H1 (cell line): Measurements from ENCODE around the gene LHCGR. TPM values are rescaled to one million over a fixed set of nuclear protein-coding genes. Genes with fewer than 3 reads are reported as not detected.

Source experiments
- CTCF ChIA-PET: fragments of 300-600 bp; sonication (Branson Sonifier 250); formaldehyde crosslinking; loops from one replicate; lab custom pipeline; 2021; ENCODE audit not compliant: partially characterized antibody; lab: Charles Lee
- POLR2A ChIA-PET: fragments of 300-600 bp; sonication (Branson Sonifier 250); formaldehyde crosslinking; loops from one replicate; lab custom pipeline; 2021; ENCODE audit warnings: inconsistent platforms; ENCODE audit not compliant: partially characterized antibody; lab: Charles Lee
- DNase-seq, 2 experiments: peaks; one replicate each; pipeline versions ENCODE4 v3.0.0 to v3.0.0-alpha.2; 2010 to 2022; ENCODE audit warnings: low spot score in 2 of 2, low read depth in 1 of 2, mixed read lengths in 1 of 2
- FAIRE-seq: peaks from 2 replicates; lab custom pipeline; 2011; peaks lifted over from hg19 to GRCh38; lab: Jason Lieb, UNC
- H2AFZ ChIP-seq: 2 replicates; pipeline ENCODE4 v1.8.1; 2012; ENCODE audit warnings: low read length, inconsistent platforms
- H2AK5ac ChIP-seq: 2 replicates; pipeline ENCODE4 v1.6.1; 2013; ENCODE audit warnings: low read depth, low read length
- H2BK120ac ChIP-seq: replicated peaks from 2 replicates; pipeline ENCODE3; 2013; ENCODE audit warnings: low read depth, low read length, inconsistent platforms
- H2BK12ac ChIP-seq: 2 replicates; pipeline ENCODE4 v1.6.1; 2013; ENCODE audit warnings: low read depth, low read length
- H2BK15ac ChIP-seq: 2 replicates; pipeline ENCODE4 v1.6.1; 2013; ENCODE audit warnings: low read length
- H2BK20ac ChIP-seq: 2 replicates; pipeline ENCODE4 v1.6.1; 2013; ENCODE audit warnings: low read length
- H2BK5ac ChIP-seq: 2 replicates; pipeline ENCODE4 v1.6.1; 2013; ENCODE audit warnings: low read depth, low read length
- H3K14ac ChIP-seq: 2 replicates; pipeline ENCODE4 v1.6.1; 2013; ENCODE audit warnings: inconsistent platforms; ENCODE audit not compliant: insufficient read length
- H3K18ac ChIP-seq: 2 replicates; pipeline ENCODE4 v1.6.1; 2013; ENCODE audit warnings: low read length; ENCODE audit errors: extremely low read depth
- H3K23ac ChIP-seq: 2 replicates; pipeline ENCODE4 v1.6.1; 2013; ENCODE audit warnings: inconsistent platforms; ENCODE audit not compliant: insufficient read length
- H3K23me2 ChIP-seq: 2 replicates; pipeline ENCODE4 v1.6.1; 2013; ENCODE audit warnings: low read depth, low read length
- H3K27ac ChIP-seq: 2 replicates; pipeline ENCODE4 v1.6.1; 2011; ENCODE audit warnings: low read depth, low read length, inconsistent platforms
- H3K27me3 ChIP-seq, 4 experiments: replicated peaks in 1 of 4; 1 replicate in 1 of 4; 2 replicates in 3 of 4; pipeline versions ENCODE4 v1.6.1 to v1.8.1; 2011 to 2013; ENCODE audit warnings: low read length in 3 of 4, mild to moderate bottlenecking in 3 of 4, inconsistent platforms in 2 of 4, mixed read lengths in 2 of 4, moderate library complexity in 1 of 4; ENCODE audit not compliant: control insufficient read depth in 3 of 4, insufficient read depth in 3 of 4; ENCODE audit errors: extremely low read depth in 1 of 4
- H3K36me3 ChIP-seq, 4 experiments: 2 replicates each; pipeline versions ENCODE4 v1.6.1 to v1.8.1; 2011 to 2013; ENCODE audit warnings: mild to moderate bottlenecking in 4 of 4, low read length in 3 of 4, moderate library complexity in 2 of 4, control low read depth in 1 of 4, inconsistent platforms in 1 of 4; ENCODE audit not compliant: insufficient read depth in 4 of 4, control insufficient read depth in 2 of 4
- H3K4ac ChIP-seq: replicated peaks from 2 replicates; pipeline ENCODE3; 2013; ENCODE audit warnings: low read length, low read depth, mixed read lengths, inconsistent platforms; ENCODE audit not compliant: insufficient read length
- H3K4me1 ChIP-seq, 4 experiments: replicated peaks in 1 of 4; 1 replicate in 1 of 4; 2 replicates in 3 of 4; pipeline versions ENCODE4 v1.6.1 to v1.8.1; 2011 to 2013; ENCODE audit warnings: low read length in 3 of 4, inconsistent platforms in 2 of 4, mixed read lengths in 1 of 4; ENCODE audit not compliant: insufficient read depth in 4 of 4, control insufficient read depth in 3 of 4
- H3K4me2 ChIP-seq, 2 experiments: 2 replicates each; pipeline versions ENCODE4 v1.6.1 to v1.8.1; 2011 to 2013; ENCODE audit warnings: low read depth in 2 of 2, low read length in 2 of 2, control low read depth in 1 of 2, inconsistent platforms in 1 of 2, mild to moderate bottlenecking in 1 of 2; ENCODE audit not compliant: insufficient read depth in 1 of 2
- H3K4me3 ChIP-seq, 4 experiments: fragments of 200-600, 300-600 bp in 1 of 4; sonication (generic), shearing (Covaris generic), sonication (Bioruptor Twin) in 1 of 4; 2 replicates each; pipeline versions ENCODE4 v1.5.1 to v1.8.1; 2011 to 2016; ENCODE audit warnings: low read length in 4 of 4, low read depth in 3 of 4, control low read depth in 2 of 4, inconsistent platforms in 2 of 4, mild to moderate bottlenecking in 2 of 4, mixed read lengths in 1 of 4, moderate library complexity in 1 of 4; ENCODE audit not compliant: insufficient read depth in 2 of 4; ENCODE audit errors: extremely low read depth in 1 of 4
- H3K56ac ChIP-seq: replicated peaks from 2 replicates; pipeline ENCODE3; 2013; ENCODE audit warnings: low read depth, mild to moderate bottlenecking, mixed read lengths, low read length, inconsistent platforms; ENCODE audit not compliant: insufficient read length
- H3K79me1 ChIP-seq: 2 replicates; pipeline ENCODE4 v1.6.1; 2013; ENCODE audit warnings: low read depth, low read length, control low read depth
- H3K79me2 ChIP-seq, 2 experiments: 2 replicates each; pipeline versions ENCODE4 v1.6.1 to v1.8.1; 2012 to 2013; ENCODE audit warnings: low read length in 2 of 2, mild to moderate bottlenecking in 2 of 2, inconsistent platforms in 1 of 2; ENCODE audit not compliant: insufficient read depth in 2 of 2, control insufficient read depth in 1 of 2
- H3K9ac ChIP-seq, 4 experiments: replicated peaks in 1 of 4; 1 replicate in 1 of 4; 2 replicates in 3 of 4; pipeline versions ENCODE4 v1.6.1 to v1.8.1; 2011 to 2013; ENCODE audit warnings: low read depth in 3 of 4, low read length in 3 of 4, control low read depth in 2 of 4, mild to moderate bottlenecking in 2 of 4, moderate library complexity in 2 of 4, inconsistent platforms in 1 of 4; ENCODE audit errors: extremely low read depth in 1 of 4
- H3K9me3 ChIP-seq, 2 experiments: 2 replicates each; pipeline versions ENCODE4 v1.6.1 to v1.8.1; 2012 to 2013; ENCODE audit warnings: mild to moderate bottlenecking in 2 of 2, moderate library complexity in 2 of 2, control low read depth in 1 of 2, inconsistent platforms in 1 of 2, low read depth in 1 of 2, low read length in 1 of 2, mixed read lengths in 1 of 2; ENCODE audit not compliant: insufficient read depth in 2 of 2
- H4K20me1 ChIP-seq, 2 experiments: replicated peaks in 1 of 2; 2 replicates each; pipeline versions ENCODE3 to v1.8.1; 2011 to 2013; ENCODE audit warnings: inconsistent platforms in 2 of 2, low read length in 2 of 2, mild to moderate bottlenecking in 1 of 2; ENCODE audit not compliant: insufficient read depth in 2 of 2, control insufficient read depth in 1 of 2
- H4K5ac ChIP-seq: 2 replicates; pipeline ENCODE4 v1.6.1; 2013; ENCODE audit warnings: low read length, low read depth, mixed read lengths, inconsistent platforms; ENCODE audit not compliant: insufficient read length
- H4K8ac ChIP-seq: 2 replicates; pipeline ENCODE4 v1.8.0; 2013; ENCODE audit warnings: mild to moderate bottlenecking, moderate library complexity, low read length, inconsistent platforms; ENCODE audit not compliant: insufficient read depth; ENCODE audit errors: extremely low read depth
- H4K91ac ChIP-seq: replicated peaks from 2 replicates; pipeline ENCODE3; 2013; ENCODE audit warnings: low read length, mixed read lengths, inconsistent platforms; ENCODE audit not compliant: insufficient read length
- BRCA1 ChIP-seq: IDR thresholded peaks from 2 replicates; pipeline ENCODE4 v1.6.1; 2012; ENCODE audit warnings: low read depth, low read length, improper control_type of control experiment
- CTBP2 ChIP-seq: IDR thresholded peaks from 2 replicates; pipeline ENCODE4 v1.7.0; 2011; ENCODE audit warnings: borderline replicate concordance, mild to moderate bottlenecking, moderate library complexity, mixed read lengths, low read length; ENCODE audit not compliant: insufficient read depth, insufficient read length
- KDM4A ChIP-seq: IDR thresholded peaks from one replicate; pipeline ENCODE4 v1.7.1; 2012; ENCODE audit warnings: low read depth, mild to moderate bottlenecking, moderate library complexity, low read length, inconsistent platforms; ENCODE audit not compliant: severe bottlenecking
- POLR2AphosphoS5 ChIP-seq: IDR thresholded peaks from 2 replicates; pipeline ENCODE4 v1.6.1; 2011; ENCODE audit warnings: low read depth, low read length
- RBBP5 ChIP-seq: IDR thresholded peaks from 2 replicates; pipeline ENCODE4 v1.7.1; 2012; ENCODE audit warnings: low read depth, mild to moderate bottlenecking, inconsistent platforms, low read length, moderate library complexity, borderline replicate concordance
- SAP30 ChIP-seq: fragments of 300-600 bp; sonication (generic); IDR thresholded peaks from 2 replicates; pipeline ENCODE4 v1.7.1; 2012; ENCODE audit warnings: low read length, moderate library complexity, mild to moderate bottlenecking, inconsistent platforms; ENCODE audit not compliant: insufficient read depth, insufficient replicate concordance
- SP2 ChIP-seq: IDR thresholded peaks from 2 replicates; pipeline ENCODE4 v1.6.1; 2012; ENCODE audit warnings: mild to moderate bottlenecking, low read length, inconsistent platforms
- TCF12 ChIP-seq: IDR thresholded peaks from 2 replicates; pipeline ENCODE4 v1.6.1; 2011; ENCODE audit warnings: low read depth, mild to moderate bottlenecking, low read length
- ZNF274 ChIP-seq: IDR thresholded peaks from 2 replicates; pipeline ENCODE4 v1.7.0; 2012; ENCODE audit warnings: low read length, borderline replicate concordance; ENCODE audit errors: extremely low read depth
- WGBS, 2 experiments: shearing (Covaris generic) in 1 of 2; methylation state at CpG; one replicate each; pipeline versions ENCODE4 v1.1.6 to v1.1.7; 2013 to 2015; ENCODE audit warnings: low lambda C conversion rate in 2 of 2, mixed read lengths in 2 of 2, inconsistent platforms in 1 of 2, low coverage in 1 of 2, missing lambda C conversion rate in 1 of 2; ENCODE audit not compliant: insufficient replicate concordance in 2 of 2, insufficient coverage in 1 of 2, insufficient read length in 1 of 2; ENCODE audit errors: extremely low coverage in 1 of 2, missing lambda C conversion rate in 1 of 2; 5-methylcytosine and 5-hydroxymethylcytosine counted together
- polyA plus RNA-seq, 7 experiments: library from polyadenylated mRNA; depleted of rRNA in 3 of 7; stranded (reverse) in 5 of 7; unstranded in 2 of 7; fragments of >200 nt in 5 of 7; fragments of 200-250 nt in 2 of 7; gene quantifications; 1 replicate in 5 of 7; 2 replicates in 1 of 7; 4 replicates in 1 of 7; pipeline versions ENCODE4 v1.2.1 to v1.2.3, GENCODE V29; 2011 to 2013; ENCODE audit warnings: missing spikeins in 2 of 7, mixed read lengths in 2 of 7
- total RNA-seq: library from RNA; stranded (reverse); fragmentation: NEBNext Ultra II Directional; extraction: Animal tissue kit (Norgen Biotek cat#: 25700); gene quantifications from 2 replicates; pipeline ENCODE4 v1.2.1, GENCODE V29; 2021

LHCGR gene
- total and polyA plus RNA-seq, 2 of the 8 experiments (the other 6 are each of a cell fraction or from before 2014, with no cell fraction given), result 0.30 to 0.73 TPM

DNA sequence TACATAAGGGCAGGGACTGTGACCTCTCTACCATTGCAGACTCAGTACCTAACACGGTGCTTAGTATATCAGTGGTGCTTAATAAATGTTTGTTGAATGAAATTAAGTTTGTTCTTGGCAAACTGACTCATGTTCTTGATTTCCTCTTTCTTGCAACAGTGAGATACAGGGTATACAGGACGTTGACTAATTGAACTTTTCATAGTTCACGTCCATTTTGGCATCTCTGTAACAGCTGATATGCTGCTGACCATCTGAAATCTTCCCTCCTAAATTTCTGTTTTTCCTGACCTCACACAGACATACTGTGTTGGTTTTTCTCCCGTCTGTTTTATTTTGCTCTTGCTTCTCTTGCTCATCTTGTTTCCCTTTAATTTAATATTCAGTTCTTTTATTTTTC lies 44.2 kb downstream of the LHCGR start:
- Histone ChIP-seq H3K4ac (no peak overlapping the region), H4K20me1 (no peaks in the 10 kb centered on the region), H3K4me3 (no peak overlapping the region), H3K36me3 (no peaks in the 10 kb centered on the region), H4K5ac (no peak overlapping the region), H2AFZ (no peak overlapping the region), H3K27me3 (no peaks in the 10 kb centered on the region), H4K91ac (no peak overlapping the region), H3K23me2 (no peaks in the 10 kb centered on the region), H3K27ac (no peak overlapping the region), H2BK120ac (no peak overlapping the region), H2BK5ac (no peak overlapping the region), H3K18ac (no peak overlapping the region), H3K56ac (no peak overlapping the region), H3K4me1 (peaks cover 0 to 5% (median 0%) of the 10 kb centered on the region in 4 experiments; a peak in 1 of 7 replicates), H2AK5ac (no peak overlapping the region), H3K4me2 (no peak overlapping the region), H2BK15ac (no peak overlapping the region), H3K9me3 (no peaks in the 10 kb centered on the region), H2BK12ac (no peak overlapping the region), H4K8ac (no peak overlapping the region), H3K79me2 (no peaks in the 10 kb centered on the region), H3K14ac (no peak overlapping the region), H3K79me1 (no peaks in the 10 kb centered on the region), H2BK20ac (no peak overlapping the region), H3K9ac (no peak overlapping the region), H3K23ac (no peak overlapping the region)
- TF ChIP-seq RBBP5 (no peak), ZNF274 (no peak), SP2 (no peak), KDM4A (no peak), SAP30 (no peak), POLR2AphosphoS5 (no peak), TCF12 (no peak), CTBP2 (no peak), BRCA1 (no peak)
- 64% methylated on average over 4 of the region's 4 CpGs; no CpG with 5 or more reads in 1 of the 2 experiments for WGBS, 2 experiments
- CTCF ChIA-PET, result no interaction called here
- FAIRE-seq (no peak), DNase-seq (no peak)
- POLR2A ChIA-PET, result no interaction called here
